HCT116 (cell line): Measurements from ENCODE around the gene MAN2B2. TPM values are rescaled to one million over a fixed set of nuclear protein-coding genes. Genes with fewer than 3 reads are reported as not detected.

ENCODE experiments used
- ATAC-seq: fragments of 200-7000 bp; cut with Tn5 transposase; 2 replicates; pipeline ENCODE4 v1.9.1; 2020; ENCODE audit warnings: mild to moderate bottlenecking, moderate library complexity
- BruUV-seq: library from RNA; stranded (reverse); fragments of 400-500 nt; replicated peaks from 2 replicates; lab custom pipeline; 2021; lab: Mats Ljungman, UMichigan
- CTCF ChIA-PET: fragments of 300-600 bp; sonication (Branson Sonifier 250); formaldehyde crosslinking; loops from one replicate; lab custom pipeline; 2021; ENCODE audit warnings: antibody characterized with exemption; lab: Charles Lee
- POLR2A ChIA-PET: fragments of 300-600, 350-600 bp; sonication (Branson Sonifier 250); formaldehyde crosslinking; loops from one replicate; lab custom pipeline; 2021; ENCODE audit warnings: antibody characterized with exemption; lab: Charles Lee
- RAD21 ChIA-PET, 2 experiments: fragments of 300-600 bp; sonication (Branson Sonifier 250); formaldehyde crosslinking; loops; one replicate each; lab custom pipeline; 2023; ENCODE audit warnings: low total read pairs in 2 of 2; ENCODE audit not compliant: uncharacterized antibody in 2 of 2, unreplicated experiment in 2 of 2, low non-redundant PET in 1 of 2; lab: Charles Lee
- DNase-seq: peaks from one replicate; pipeline ENCODE4 v3.0.0-alpha.2; 2010; ENCODE audit warnings: low read depth, low spot score
- H2AFZ ChIP-seq: fragments of 200-600 bp; shearing (Covaris generic), sonication (generic); 2 replicates; pipeline ENCODE4 v1.6.1; 2017; ENCODE audit warnings: low read depth, mixed run types, mixed read lengths, antibody characterized with exemption, low read length; ENCODE audit not compliant: poor library complexity, severe bottlenecking
- H3K27ac ChIP-seq: 2 replicates; pipeline ENCODE4 v1.5.1; 2012; ENCODE audit warnings: low read depth, low read length
- H3K27me3 ChIP-seq: fragments of 200-600 bp; sonication (generic); 2 replicates; pipeline ENCODE4 v1.6.1; 2016; ENCODE audit warnings: mixed run types, low read length, mixed read lengths; ENCODE audit not compliant: insufficient read depth
- H3K36me3 ChIP-seq, 2 experiments: fragments of 200-500 bp in 1 of 2; fragments of 200-600 bp in 1 of 2; sonication (Bioruptor generic) in 1 of 2; sonication (generic) in 1 of 2; 2 replicates each; pipeline versions ENCODE4 v1.5.1 to v1.6.1; 2014 to 2016; ENCODE audit warnings: low read length in 2 of 2, inconsistent platforms in 1 of 2, mixed read lengths in 1 of 2, mixed run types in 1 of 2; ENCODE audit not compliant: insufficient read depth in 2 of 2, control insufficient read depth in 1 of 2
- H3K4me1 ChIP-seq, 2 experiments: fragments of 200-600 bp in 1 of 2; sonication (generic) in 1 of 2; 2 replicates each; pipeline versions ENCODE4 v1.5.1 to v1.6.1; 2012 to 2017; ENCODE audit warnings: low read length in 2 of 2, inconsistent platforms in 1 of 2, mild to moderate bottlenecking in 1 of 2, mixed read lengths in 1 of 2, mixed run types in 1 of 2, moderate library complexity in 1 of 2; ENCODE audit not compliant: insufficient read depth in 2 of 2, control insufficient read depth in 1 of 2
- H3K4me2 ChIP-seq: fragments of 200-600 bp; sonication (generic); 2 replicates; pipeline ENCODE4 v1.6.1; 2017; ENCODE audit warnings: mixed run types, low read length, mixed read lengths
- H3K4me3 ChIP-seq, 2 experiments: fragments of 200-600 bp in 1 of 2; sonication (generic) in 1 of 2; replicated peaks in 1 of 2; 2 replicates each; pipeline ENCODE4 v1.5.1; 2011 to 2016; ENCODE audit warnings: low read length in 2 of 2, control low read depth in 1 of 2, low read depth in 1 of 2, mild to moderate bottlenecking in 1 of 2, mixed read lengths in 1 of 2, mixed run types in 1 of 2
- H3K79me2 ChIP-seq: fragments of 200-600 bp; sonication (generic); 2 replicates; pipeline ENCODE4 v1.6.1; 2017; ENCODE audit warnings: mild to moderate bottlenecking, mixed run types, low read length, moderate library complexity, mixed read lengths; ENCODE audit not compliant: insufficient read depth
- H3K9ac ChIP-seq: fragments of 200-600 bp; sonication (generic); 2 replicates; pipeline ENCODE4 v1.6.1; 2016; ENCODE audit warnings: low read length, mixed read lengths
- H3K9me2 ChIP-seq: fragments of 200-600 bp; sonication (generic), shearing (Covaris generic); 2 replicates; pipeline ENCODE4 v1.6.1; 2017; ENCODE audit warnings: mixed run types, mild to moderate bottlenecking, moderate library complexity; ENCODE audit not compliant: insufficient read depth
- H3K9me3 ChIP-seq, 2 experiments: fragments of 200-500 bp in 1 of 2; fragments of 200-600 bp in 1 of 2; sonication (Bioruptor generic) in 1 of 2; sonication (generic) in 1 of 2; 2 replicates each; pipeline ENCODE4 v1.6.1; 2014 to 2017; ENCODE audit warnings: low read length in 2 of 2, mixed read lengths in 2 of 2, inconsistent platforms in 1 of 2, low read depth in 1 of 2, mild to moderate bottlenecking in 1 of 2, mixed run types in 1 of 2, moderate library complexity in 1 of 2; ENCODE audit not compliant: control insufficient read depth in 1 of 2, insufficient read depth in 1 of 2
- H4K20me1 ChIP-seq: fragments of 200-600 bp; sonication (generic), shearing (Covaris generic); 2 replicates; pipeline ENCODE4 v1.6.1; 2017; ENCODE audit warnings: mixed run types, mild to moderate bottlenecking, moderate library complexity; ENCODE audit not compliant: insufficient read depth
- EGR1 ChIP-seq: IDR thresholded peaks from 2 replicates; pipeline ENCODE4 v1.6.1; 2012; ENCODE audit warnings: low read depth
- EZH2 ChIP-seq: fragments of 200-600 bp; sonication (generic); IDR thresholded peaks from 2 replicates; pipeline ENCODE4 v1.6.1; 2017; ENCODE audit warnings: antibody characterized with exemption, mixed run types
- POLR2A ChIP-seq: IDR thresholded peaks from 2 replicates; pipeline ENCODE4 v1.7.0; 2011; ENCODE audit warnings: borderline replicate concordance; ENCODE audit not compliant: insufficient read depth, insufficient read length; ENCODE audit errors: extremely low read depth
- SIN3A ChIP-seq: IDR thresholded peaks from 2 replicates; pipeline ENCODE4 v1.6.1; 2012; ENCODE audit warnings: low read depth
- SP1 ChIP-seq: IDR thresholded peaks from 2 replicates; pipeline ENCODE4 v1.6.1; 2012; ENCODE audit warnings: low read depth
- TCF7L2 ChIP-seq: IDR thresholded peaks from 2 replicates; pipeline ENCODE4 v1.7.0; 2011; ENCODE audit warnings: borderline replicate concordance, inconsistent platforms; ENCODE audit not compliant: insufficient read depth, insufficient read length; ENCODE audit errors: extremely low read depth
- ZBTB33 ChIP-seq: IDR thresholded peaks from 2 replicates; pipeline ENCODE4 v1.6.1; 2011; ENCODE audit warnings: mild to moderate bottlenecking, low read length, moderate library complexity; ENCODE audit not compliant: insufficient replicate concordance; ENCODE audit errors: extremely low read depth
- ZFX ChIP-seq: fragments of 450-650 bp; IDR thresholded peaks from 2 replicates; pipeline ENCODE4 v1.6.1; 2017
- intact Hi-C: fragments of 100-400 bp; cut with micrococcal nuclease; formaldehyde crosslinking; loops from 2 replicates; pipeline ENCODE4 v1.10.0; 2022
- total RNA-seq: library from RNA; stranded (reverse); gene quantifications from one replicate; pipeline ENCODE4 v1.2.1, GENCODE V29; 2021; ENCODE audit not compliant: unreplicated experiment

Gene MAN2B2
- total RNA-seq, 1 experiment from 2014 or later = 18.0 TPM

GRCh38 chr4:6565691-6566390 lies 9.1 kb upstream of the MAN2B2 start:
- Histone ChIP-seq H3K9me2 (no peaks in the 10 kb centered on the region), H4K20me1 (no peaks in the 10 kb centered on the region), H3K27ac (no peak overlapping the region), H3K79me2 (no peaks in the 10 kb centered on the region), H3K27me3 (peaks cover 12% of the 10 kb centered on the region; the same call in 1 of the 2 replicates), H3K36me3 (no peaks in the 10 kb centered on the region), H3K4me3 (no peak overlapping the region), H3K9me3 (no peaks in the 10 kb centered on the region), H3K4me1 (peaks cover 12 to 17% of the 10 kb centered on the region in 2 experiments), H3K4me2 (no peak overlapping the region)
- no TSS peak for BruUV-seq
- CTCF ChIA-PET = no interaction called here
- no peak for DNase-seq
- no peak for TF ChIP-seq EGR1
- TF ChIP-seq ZBTB33 = no peak
- no peak for TF ChIP-seq TCF7L2
- TF ChIP-seq SP1 = no peak
- no peak for TF ChIP-seq POLR2A
- no peak for TF ChIP-seq EZH2
- no peak for TF ChIP-seq SIN3A
- TF ChIP-seq ZFX = no peak
- TF ChIP-seq, all 23 proteins: peak for 0
- Histone ChIP-seq H3K9ac (no peak overlapping the region), H2AFZ (no peak overlapping the region)
- intact Hi-C loops = no loop called here
- ChIA-PET POLR2A (no interaction called here), RAD21 (no interaction called here)
- ATAC-seq = no peak
